Measurements from ENCODE around the gene MYLK4. TPM values are rescaled to one million over a fixed set of nuclear protein-coding genes. Genes with fewer than 3 reads are reported as not detected.

The MYLK4 gene
- total RNA-seq, 2 donors from 2014 or later = 1.6 to 2.6 TPM

DNA sequence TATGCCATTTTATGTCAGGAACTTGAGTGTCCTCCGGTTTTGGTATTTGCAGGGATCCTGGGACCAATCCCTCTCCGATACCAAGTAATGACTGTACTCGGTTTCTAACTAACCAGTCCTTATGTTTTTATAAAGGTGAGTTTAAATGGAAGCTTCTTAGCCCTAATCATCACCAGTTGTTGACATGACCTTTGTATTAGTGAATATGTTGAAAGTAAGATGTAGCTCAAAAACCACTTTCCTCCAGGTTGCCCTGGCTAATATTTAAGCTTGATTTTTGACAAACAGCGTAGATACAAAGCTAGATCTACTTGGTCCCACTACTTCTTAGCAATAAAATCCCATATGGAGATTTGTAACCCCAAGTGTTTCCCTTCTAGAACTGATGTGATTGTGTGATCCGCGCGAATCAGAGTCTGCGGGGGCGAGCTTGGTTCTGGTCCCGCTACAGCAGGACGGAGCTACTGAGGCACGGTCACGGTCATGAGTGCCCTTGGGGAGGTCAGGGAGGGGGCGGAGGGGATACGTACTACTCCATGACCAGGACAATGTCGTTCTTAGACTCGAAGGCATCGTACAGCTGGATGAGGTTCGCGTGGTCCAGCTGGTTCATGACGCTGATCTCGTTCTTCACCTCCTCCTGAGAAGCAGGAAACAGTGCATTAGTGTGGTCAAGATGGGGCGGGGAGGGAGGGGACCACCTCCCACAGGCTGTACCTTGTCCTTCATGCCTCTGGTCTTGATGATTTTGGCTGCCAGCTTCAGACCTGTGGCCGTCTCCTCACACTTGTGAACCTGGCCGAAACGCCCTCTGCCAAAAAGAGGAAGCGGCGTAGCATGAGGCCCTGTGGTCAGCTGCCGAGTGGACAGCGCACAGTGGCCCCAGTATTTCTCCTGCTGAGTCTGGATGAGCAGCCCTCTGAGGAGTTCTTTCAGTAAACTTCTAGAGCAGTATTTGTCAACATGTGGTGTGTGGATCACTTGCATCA lies 65.7 kb downstream of the MYLK4 start:
- intact Hi-C loops (cut with DNase I) = no loop called here
- DNase-seq (no peak), ATAC-seq (no peak)

DNA sequence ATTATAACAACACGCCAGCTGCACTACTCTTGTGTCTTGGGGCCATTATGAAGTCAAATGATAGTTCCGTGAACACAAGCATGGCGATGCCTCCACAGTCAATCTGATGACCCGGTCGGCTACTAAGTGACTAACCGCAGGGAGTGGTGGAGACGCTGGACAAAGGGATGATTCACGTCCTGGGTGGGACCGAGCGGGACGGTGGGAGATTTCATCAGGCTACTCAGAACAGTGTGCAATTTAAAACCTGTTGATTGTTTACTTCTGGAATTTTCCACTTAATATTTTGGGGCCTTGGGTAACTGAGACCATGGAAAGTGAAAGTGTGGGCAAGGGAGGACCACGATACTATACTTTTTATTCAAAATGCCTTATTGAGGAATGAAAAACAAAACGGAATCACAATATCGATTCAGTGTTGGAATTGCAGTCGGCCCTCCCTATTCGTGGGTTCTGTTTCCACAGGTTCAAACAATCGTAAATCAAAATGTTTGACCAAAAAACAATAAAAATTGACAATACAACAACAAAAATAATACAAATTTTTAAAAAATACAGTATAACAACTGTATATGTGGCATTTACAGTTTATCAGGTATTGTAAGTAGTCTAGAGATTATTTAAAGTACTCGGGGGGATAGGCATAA lies 66.5 kb downstream of the MYLK4 start:
- intact Hi-C loops (cut with DNase I) = no loop called here
- no peak for ATAC-seq
- DNase-seq = no peak

DNA sequence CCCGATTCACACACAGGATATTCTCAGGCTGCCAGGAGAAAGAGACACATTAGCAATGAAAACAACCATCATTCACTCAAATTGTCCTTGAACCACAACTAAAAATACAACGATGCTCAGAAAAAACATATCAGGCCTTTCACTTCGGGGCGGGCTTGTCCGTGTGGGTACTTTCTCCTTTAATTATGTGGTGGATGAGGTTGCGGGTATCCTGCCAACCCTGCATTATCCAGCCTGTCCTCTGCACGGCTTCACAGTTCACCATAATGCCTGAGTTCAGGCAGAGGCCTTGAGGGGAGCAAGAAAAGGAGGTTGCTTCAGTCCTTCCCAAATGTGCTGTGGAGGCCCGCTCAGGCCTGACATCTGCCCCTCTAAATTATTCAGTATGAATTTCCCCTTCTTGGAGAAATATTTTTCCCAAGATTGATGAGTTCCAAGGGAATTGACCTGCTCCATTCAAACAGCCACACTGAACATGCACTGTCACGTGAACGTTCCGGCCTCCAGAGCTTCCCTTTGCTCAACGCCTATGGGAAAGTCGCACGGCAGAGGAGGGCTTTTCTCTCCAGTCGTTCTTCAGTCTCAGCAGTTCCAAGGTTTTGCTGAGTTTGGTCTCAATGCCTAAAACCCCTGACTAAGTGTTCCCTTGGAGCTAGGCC lies 70.3 kb downstream of the MYLK4 start:
- ATAC-seq = no peak
- intact Hi-C loops (cut with DNase I) = no loop called here
- no peak for DNase-seq

DNA sequence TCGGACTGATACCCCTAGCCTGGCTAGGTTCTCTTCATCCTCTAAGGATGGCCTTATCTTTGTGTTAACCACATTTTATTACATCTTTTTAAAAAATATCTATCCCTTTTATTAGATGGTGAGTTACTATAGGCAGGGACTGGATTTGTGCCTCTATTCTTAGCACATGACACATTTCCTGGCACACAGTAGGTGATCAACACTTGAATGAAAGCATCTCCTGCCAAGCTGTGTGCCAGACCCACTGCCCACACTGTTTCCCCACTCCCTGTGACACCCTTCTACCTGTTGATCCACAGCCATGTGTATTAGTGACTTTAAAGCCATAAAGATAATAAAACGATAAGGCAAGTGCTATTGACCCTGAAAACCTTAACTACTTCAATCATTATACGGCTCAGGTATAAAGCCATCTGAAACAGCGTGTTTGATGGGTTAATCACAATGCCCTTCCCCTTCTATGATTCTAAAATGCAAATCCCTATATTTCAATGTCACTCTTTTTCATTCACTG lies 73.6 kb downstream of the MYLK4 start:
- intact Hi-C loops (cut with DNase I) = no loop called here
- DNase-seq = no peak
- ATAC-seq = no peak

DNA sequence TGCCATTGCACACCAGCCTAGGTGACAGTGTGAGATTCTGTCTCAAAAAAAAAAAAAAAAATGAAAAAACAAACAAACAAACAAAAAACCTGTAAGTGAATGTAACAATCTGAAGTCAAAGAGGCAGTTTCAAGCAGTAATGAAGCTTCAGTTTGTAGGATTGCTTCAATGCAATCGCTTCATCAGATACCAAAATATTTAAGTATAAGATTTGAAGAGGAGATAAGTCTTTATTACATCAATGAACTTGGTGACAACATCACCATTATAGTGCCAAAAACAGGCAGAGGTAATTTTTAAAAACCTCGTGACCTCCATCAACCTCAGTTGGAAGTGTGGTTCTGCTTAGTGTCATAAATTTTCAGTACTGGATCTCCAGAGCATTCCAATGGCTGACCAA lies 74.7 kb downstream of the MYLK4 start:
- DNase-seq (no peak), ATAC-seq (no peak)
- intact Hi-C loops (cut with DNase I) = no loop called here

DNA sequence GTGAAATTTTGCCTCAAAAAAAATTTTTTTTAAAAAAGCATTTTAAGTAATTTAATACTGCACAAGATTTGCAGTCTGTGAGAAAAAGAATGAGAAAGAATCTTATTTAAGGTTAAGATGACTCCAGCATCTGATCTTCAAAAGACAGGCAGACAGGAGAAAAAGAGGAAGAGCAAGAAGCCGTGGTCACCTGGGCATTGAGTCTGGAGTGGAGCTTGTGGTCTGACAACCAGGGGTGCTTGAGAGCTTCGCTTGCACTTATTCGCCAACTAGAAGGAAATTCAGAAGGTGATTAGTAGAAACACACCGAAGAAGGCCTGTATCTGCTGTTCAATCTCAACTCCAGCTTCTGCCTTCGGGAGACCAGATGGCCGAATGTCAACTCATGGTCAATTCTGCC lies 75.9 kb downstream of the MYLK4 start:
- DNase-seq (no peak), ATAC-seq (no peak)
- intact Hi-C loops (cut with DNase I) = no loop called here

DNA sequence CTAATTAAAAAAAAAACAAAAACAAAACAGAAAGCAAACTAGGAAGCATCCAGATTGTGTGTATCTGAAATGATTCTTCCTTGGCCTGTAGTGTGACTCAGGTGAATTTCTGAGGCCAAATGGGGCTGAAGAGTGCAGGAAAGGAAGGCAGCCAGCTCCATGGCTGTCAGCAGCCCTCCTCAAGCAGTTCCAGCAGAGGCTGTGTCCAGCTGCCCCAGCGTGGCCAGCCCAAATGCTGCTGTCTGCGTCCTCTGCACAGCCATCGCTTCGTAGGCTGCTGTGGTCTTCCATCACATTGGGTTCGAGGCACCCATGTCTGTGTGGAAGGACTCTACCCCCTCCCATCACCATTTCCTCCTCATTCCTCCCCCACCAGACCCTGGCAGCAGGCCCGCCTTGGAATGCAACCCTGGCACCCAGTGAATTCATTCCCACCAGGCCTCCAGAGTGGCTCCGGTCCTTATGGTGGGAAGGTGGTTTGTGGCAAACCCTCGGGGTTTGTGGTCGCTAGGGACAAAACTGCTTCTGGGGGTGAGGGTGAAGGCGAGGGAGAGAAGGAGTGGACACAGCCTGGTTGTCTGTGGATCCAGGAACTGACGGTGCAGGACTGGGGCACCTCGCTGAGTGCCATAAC lies 81.5 kb downstream of the MYLK4 start:
- intact Hi-C loops (cut with DNase I) = no loop called here
- DNase-seq (no peak), ATAC-seq (peak in 1 of 2 donors; percentile 50)

DNA sequence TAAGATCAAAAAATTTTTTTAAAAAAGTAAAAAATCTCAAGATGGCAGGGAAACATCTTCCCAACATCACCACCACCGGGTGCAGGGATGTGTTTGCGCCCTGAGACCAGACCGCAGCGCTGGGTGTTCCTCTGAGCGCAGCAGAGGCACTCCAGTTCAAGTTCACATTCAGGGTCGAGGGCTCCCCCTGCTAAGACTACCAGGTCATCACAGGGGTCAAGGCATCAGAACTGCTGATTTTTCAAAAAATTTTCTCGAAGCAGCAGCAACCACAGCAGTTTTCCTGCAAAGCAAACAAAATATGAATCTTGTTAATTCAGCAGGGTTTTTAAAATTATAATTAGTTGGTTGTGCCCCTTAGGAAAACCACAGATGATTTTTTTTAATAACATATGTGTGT lies 83.1 kb downstream of the MYLK4 start:
- ATAC-seq (no peak), DNase-seq (no peak)
- intact Hi-C loops (cut with DNase I) = no loop called here

DNA sequence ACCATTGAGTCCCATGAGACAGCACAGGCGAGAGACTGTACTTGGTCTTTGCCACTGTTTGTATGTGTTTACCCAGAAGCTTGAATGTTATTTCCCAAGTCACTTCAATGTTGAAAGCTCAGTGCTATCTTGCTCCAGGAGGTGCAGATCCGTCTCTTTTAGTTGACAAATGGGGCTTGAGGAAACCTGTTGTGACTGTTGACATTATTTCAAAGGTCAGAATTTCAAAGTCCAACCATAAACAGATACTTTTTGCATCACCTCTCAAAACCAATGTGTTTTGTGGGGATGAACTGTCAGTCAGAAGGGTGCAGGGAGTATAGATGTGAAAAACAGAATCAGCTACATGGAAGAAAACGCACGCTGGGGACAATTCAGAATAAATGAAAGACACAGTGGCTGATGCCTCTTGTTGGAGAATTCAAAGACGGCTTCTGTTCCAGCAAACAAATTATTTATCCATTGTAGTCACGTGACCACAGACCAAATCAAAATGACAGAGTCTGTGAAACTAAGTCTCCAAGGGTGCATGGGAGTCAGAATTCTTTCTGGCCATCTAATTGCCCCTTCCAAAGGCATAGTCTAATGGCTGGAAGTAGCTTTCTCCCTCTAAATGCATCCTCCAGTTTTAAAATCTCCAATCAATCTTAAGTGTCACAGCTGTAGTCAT lies 83.7 kb downstream of the MYLK4 start:
- no peak for DNase-seq
- ATAC-seq = no peak
- intact Hi-C loops (cut with DNase I) = no loop called here

DNA sequence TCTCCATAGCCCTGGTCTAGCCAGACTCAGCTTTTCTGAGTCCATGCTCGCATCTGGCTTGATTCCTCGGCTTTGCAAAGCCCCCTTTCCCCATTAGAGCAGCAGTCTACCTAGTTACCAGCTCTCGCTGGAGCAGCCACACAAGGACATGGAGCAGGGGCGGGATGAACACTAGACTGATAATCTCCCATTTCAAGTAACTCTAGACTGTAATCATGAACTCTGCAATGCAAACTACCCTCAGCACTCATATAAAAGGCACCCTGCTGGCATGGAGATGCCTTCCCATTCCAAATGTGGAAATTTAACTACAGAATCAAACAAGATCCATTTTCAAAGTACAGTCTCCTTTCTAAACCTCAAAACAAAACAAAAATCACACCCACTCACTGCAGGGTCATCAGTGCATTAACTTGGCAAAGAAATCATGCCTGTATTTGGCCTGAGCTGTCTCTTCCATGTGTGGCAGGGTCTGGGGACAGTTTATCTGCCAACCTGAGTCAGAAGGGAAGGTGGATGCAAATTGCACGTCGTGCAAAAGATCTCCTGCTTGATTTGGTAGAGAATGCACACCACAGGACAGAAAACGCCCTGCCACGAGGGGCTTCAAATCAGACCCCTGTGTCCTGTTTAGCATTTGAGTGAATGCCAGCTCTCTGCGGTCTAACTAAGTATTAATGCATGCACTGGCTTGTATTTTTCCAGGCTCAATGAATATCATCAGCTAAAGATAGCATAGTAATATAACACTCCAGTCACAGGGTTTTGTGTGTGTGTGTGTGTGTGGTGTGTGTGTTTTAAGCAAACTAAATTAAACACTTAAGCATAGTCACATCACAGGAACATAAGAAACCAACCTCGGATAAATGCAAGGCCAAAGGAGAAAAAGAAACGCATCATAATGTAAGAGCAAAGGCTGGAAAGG lies 85.3 kb downstream of the MYLK4 start:
- intact Hi-C loops (cut with DNase I) = no loop called here
- ATAC-seq (peak in 1 of 2 donors; percentile 36), DNase-seq (no peak)

DNA sequence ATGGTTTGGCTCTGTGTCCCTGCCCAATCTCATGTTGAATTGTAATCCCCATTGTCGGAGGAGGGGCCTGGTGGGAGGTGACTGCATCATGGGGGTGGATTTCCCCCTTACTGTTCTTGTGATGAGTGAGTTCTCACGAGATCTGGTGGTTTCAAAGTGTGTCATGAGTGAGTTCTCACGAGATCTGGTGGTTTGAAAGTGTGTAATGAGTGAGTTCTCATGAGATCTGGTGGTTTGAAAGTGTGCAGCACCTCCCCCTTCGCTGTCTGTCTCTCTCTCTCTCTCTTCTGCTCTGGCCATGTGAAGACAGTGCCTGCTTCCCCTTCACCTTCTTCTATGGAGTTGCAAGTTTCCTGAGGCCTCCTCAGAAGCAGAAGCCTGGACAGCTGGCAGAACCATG lies 87.6 kb downstream of the MYLK4 start:
- ATAC-seq = no peak
- no peak for DNase-seq
- intact Hi-C loops (cut with DNase I) = no loop called here

DNA sequence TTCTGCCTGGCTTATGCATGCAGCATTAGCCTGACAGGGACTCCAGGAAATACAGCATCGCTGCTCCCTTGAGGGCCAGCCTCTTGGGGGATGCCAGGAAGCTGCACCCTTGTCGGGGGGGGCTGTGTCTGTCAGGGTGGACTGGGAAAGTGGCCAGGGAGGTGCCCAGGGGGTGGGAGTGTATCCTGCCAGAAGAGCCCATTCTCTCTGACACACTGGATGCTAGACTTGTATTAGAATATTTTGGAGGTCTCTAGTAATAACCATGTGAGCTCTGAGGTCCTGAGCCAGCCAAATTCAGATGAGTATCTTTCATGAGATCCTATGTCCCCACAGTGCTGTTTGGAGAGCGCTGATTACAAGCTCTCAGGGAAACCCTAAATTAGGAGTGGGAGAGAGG lies 89.1 kb downstream of the MYLK4 start:
- intact Hi-C loops (cut with DNase I) = no loop called here
- DNase-seq (no peak), ATAC-seq (no peak)

DNA sequence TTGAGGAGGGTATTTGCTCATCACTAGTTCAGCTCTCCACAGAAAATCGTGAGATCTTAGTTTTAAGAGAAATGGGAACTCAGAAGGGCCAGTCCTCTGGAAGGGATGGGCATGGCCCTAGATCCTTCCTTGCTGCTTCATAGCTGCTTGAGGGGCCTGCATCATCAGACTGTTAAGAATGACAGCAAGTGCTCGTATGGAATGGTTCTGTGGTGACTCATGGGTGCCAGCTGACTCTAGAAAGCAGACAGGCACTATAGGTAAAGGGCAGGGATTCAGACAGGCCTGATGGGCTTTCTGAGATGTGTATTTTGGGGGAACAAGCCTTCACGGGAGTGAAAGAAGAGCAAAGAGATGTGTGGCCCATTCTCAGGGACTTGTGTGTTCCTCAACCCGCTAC lies 90.8 kb downstream of the MYLK4 start:
- DNase-seq (no peak), ATAC-seq (no peak)
- intact Hi-C loops (cut with DNase I) = no loop called here

DNA sequence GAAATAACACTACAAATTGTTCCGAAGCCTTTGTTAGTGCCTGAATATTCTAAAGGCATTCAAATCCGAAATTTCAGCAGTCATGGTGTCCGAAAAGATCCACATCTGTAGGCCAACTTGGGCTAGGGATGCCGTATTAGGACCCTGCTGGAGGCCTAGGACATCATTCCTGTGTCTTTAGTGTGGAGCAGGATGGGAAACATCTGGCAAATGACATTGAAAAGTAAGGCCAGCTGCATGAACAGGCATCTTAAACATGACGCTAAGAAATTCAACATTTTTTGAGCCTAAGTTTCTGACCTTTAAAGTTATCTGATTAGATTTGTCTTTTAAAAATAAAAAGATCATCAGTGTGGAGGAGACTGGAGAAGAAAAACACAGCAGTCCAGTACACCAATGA lies 91.3 kb downstream of the MYLK4 start:
- no peak for ATAC-seq
- intact Hi-C loops (cut with DNase I) = no loop called here
- DNase-seq = no peak

DNA sequence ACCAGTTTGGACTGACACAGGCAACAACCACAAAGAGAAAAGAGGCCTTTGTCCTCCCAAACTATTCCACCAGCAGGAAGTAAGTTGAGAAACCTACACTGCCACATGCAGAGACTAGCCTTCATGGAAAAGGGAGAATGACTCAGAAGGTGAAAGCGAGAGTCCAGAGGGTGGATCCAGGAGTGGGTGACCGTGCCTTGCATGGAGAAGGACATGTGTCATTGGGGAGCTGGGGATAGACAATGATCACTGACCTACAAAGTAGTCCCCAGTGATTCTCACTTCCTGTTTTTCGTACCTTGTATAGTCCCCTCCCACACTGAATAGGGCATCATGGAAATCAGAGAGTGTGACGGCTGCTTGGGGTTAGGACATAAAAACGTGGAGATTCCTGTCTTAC lies 91.9 kb downstream of the MYLK4 start:
- ATAC-seq (no peak), DNase-seq (no peak)
- intact Hi-C loops (cut with DNase I) = no loop called here

DNA sequence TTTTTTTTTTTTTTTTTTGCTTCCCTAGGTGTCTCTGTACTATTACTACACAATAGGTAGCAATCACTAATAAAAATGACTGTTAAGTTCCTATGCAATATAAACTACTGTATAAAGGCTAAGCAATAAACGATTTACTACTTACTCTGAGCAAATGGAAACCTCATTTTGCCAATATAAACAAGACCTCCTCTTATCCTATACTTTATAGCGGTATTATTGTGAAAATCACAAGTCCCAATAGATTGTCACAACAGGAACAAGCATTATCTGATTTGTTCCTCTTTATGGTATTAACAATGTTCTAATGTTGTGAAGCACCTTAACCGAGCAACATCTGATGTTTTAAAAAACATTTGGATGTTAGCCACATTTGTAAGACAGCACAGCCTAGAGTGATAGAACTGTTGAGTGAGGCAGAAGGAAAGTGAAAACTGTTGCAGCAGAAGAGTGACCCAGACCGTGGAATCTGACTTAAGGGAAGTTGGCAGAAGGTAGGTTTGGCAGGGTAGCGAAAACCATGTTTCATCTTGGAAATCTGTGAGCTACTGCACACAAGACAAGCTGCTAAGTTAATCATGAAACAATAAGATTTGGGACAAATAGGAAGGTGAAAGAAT lies 94.2 kb downstream of the MYLK4 start:
- intact Hi-C loops (cut with DNase I) = no loop called here
- peak in 1 of 2 donors; percentile 67 for ATAC-seq
- no peak for DNase-seq

DNA sequence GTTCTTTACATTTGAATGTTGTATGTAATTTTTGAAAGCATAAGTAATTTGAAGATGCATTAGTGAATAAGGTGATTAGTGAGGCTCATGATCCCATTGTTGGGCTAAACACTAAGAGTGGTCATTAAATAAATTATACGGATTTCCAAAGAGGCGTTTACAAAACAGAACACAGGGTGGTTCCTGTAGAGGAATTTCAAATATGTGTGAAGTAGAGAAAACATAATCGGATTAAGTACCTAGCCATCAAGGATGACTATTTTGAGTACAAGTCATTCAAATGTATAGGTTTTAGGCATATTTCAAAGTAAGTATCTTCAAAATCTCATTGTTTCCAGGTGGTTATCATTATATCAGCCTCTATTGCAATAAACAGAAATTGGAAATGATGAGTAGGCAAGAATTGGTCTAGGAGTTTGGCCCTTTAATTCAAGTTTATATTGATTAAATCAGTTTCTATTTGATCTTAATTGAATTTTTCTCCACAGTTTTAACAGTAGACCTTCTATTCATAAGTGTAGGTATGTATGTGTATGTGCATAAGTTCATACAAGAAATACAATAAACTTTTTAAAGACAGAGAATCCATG lies 94.8 kb downstream of the MYLK4 start:
- intact Hi-C loops (cut with DNase I) = no loop called here
- DNase-seq (no peak), ATAC-seq (no peak)
